Fibroblast of skin of right biceps (primary cell): ENCODE measurements around the gene CXXC5.
A peak's percentile ranks its signal among the peaks of the same experiment; 100 is the strongest.

Experiments
- DNase-seq: peaks from one replicate; pipeline ENCODE4 v3.0.0-alpha.2; 2013

Gene CXXC5

GRCh38 chr5:139638736-139639618, 9.2 kb upstream of the CXXC5 start:
- DNase-seq: no peak

DNA sequence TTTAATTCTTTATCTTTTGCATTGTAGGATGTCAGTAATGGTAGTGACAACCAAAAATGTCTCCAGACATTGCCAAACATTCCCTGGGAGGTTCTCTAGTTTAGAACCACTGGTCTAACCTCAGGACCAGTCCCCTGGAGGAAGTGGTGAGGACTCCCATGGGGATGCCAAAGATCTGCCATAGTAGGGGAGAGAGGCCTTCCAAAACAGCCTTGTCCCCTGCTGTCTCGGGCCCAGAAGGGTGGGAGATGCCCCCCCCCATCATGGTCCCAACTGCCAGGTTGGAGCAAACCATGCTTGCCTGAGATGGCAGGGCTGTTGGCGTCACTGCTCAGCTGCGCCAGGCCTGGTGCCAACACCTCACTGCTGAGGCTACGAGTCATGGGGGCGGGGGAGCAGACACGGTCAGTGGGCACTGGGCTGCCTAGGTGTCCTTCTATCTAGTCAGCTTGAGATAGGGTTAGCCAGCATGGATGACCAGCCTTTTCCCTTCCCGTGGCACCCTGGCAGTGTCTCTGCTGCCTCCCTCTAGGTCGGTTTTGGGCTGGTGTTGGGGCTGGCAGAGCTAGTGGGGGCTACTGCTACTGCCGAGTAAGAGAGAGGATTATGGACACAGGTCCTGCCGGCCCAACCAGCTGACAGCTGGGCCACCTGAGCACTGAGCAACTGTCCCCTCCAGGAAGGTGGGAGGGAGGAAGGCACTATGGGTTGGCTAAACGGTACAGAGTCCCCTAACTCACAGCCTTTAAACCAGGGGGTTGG, 8.3 kb upstream of the CXXC5 start:
- DNase-seq: peak; percentile 37

- no peak for DNase-seq
These were observed 7.6 kb upstream of the CXXC5 start for GRCh38 chr5:139640421-139641115.

DNA sequence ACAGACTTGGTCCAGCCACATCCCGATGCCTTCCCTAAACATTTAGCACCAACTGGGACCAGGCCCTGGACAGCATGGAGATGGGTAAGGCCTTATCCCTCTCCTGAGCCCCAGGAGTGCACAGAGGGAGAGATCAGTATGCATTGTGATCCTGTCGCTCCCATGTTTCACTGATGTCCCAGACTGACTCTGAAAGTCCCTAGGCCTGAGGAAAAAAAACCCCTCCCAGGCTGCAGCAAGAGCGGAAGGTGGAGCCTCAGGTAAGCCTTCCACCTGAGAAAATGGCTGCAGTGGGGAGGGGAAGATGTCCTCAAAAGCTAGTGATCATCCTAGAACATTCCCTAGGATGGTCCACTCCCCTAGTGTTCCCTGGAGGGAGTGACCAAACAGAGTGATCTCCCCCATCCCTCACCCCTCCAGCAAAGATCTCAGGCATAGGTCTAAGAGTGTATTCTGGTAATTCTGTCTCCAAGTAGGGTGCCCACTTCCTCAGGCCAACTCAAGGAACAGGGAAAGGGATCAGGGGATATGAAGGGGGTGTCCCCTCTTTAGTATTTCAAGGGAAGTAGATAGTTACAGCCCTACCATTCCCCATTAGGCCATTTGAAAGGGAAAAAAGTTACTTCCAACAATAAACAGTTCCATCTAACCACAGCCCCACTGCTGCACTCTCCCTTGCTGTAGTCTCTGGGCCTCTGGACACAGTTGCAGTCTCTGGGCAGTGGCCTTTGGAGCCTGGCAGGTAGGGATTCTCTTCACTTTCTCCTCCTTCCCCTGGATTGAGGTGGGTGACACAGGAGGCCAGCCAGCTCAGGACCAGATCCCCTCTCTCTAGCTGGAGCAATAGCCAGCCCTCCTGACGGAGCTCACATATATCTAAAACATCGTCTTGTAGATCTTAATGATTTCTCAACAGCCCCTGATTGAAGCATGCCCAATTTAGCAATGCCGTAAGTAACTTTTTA, 6.8 kb upstream of the CXXC5 start:
- no peak for DNase-seq

GRCh38 chr5:139642213-139642612, 5.9 kb upstream of the CXXC5 start:
- DNase-seq: no peak

DNA sequence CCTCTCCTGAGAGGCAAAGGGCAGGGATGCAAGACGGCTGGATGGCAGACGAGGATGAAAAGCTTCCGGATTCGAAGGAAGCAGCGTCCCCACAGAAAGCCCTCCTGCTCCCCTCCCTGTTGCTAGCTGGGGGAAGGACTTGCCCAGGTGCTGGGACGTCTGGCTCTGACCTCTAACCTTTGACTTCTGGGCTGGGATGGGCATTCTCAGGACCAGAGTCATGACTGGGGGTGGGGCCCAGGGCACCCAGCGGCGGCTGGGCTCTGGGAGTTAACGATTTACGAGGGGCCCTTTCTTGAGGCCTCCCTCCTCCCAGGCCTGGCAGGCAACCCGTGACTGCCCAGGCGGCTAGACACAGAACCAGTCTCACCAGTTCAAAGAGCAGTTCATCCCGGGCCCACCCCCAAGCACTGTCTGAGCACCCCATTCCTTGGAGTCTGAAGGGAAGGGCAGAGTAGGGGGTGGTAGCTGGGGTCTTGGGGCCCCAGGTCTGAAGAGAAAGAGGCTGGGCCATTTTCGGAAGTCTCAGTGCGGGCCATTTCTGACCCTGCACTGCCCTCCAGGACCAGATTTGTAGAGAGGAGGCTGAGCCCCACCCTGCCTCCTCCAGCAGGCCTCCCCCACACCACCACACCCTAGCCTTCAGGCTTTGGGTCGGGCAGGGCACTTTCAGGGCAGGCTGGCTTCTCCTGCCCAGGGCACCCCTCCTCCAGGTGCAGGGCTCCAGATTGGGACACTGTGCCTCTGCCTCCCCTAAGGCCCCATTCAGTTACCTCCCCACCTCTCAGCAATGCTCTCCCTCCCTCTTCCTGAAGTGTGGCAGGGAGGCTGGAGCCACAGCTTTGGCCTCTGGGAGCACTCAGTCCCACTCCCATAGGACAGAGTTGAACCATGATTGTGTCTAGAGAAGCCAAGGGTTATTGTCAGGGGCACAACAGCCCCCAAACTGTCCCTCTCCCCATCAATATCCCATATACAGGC, 5.0 kb upstream of the CXXC5 start:
- DNase-seq: no peak

GRCh38 chr5:139644001-139644456, 4.1 kb upstream of the CXXC5 start:
- no peak for DNase-seq

- DNase-seq: no peak
These were observed 3.3 kb upstream of the CXXC5 start for GRCh38 chr5:139644646-139645429.

GRCh38 chr5:139645430-139645871, 2.7 kb upstream of the CXXC5 start:
- no peak for DNase-seq

GRCh38 chr5:139646111-139646510, 2.0 kb upstream of the CXXC5 start:
- DNase-seq: no peak

GRCh38 chr5:139646912-139647505, 1.1 kb upstream of the CXXC5 start:
- no peak for DNase-seq

DNA sequence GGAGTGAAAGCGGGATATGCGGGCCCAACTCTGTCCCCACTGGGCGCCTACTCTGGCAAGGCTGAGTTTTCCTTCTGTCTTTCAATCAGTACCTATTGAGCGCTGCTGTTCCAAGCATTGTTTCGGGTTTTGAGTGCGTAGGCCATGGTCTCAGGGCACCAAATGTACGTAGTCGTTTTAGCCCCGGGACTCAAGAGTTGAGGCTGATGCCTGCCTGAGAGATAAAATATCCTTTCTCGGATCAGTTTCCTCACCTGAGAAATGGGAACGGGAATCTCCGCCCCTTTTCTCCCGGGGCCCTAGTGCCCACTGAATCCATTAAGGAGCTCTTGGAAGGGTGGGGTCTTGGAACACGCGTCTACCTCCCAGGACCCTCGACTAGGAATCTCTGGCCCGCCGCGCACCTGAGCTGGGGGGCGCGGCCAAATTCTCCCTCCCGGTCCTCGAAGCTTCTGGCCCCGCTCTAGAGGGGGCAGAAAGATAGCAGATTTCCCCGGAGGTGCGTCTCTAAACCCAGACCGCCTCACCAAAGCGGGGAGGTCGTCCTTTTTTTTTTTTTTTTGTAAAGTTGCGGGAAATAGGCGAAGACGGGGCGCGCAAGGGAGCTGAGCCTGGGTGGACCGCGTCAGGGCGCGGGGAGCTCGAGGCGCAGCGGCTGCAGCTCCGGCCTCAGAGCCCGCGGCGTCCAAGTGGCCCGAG, 494 bp upstream of the CXXC5 start:
- no peak for DNase-seq

GRCh38 chr5:139649082-139649991, 1.2 kb downstream of the CXXC5 start:
- DNase-seq: peak; percentile 39

GRCh38 chr5:139650031-139650688, 2.0 kb downstream of the CXXC5 start:
- peak; percentile 36 for DNase-seq

- DNase-seq: no peak
These were observed 2.5 kb downstream of the CXXC5 start for GRCh38 chr5:139650689-139651042.

DNA sequence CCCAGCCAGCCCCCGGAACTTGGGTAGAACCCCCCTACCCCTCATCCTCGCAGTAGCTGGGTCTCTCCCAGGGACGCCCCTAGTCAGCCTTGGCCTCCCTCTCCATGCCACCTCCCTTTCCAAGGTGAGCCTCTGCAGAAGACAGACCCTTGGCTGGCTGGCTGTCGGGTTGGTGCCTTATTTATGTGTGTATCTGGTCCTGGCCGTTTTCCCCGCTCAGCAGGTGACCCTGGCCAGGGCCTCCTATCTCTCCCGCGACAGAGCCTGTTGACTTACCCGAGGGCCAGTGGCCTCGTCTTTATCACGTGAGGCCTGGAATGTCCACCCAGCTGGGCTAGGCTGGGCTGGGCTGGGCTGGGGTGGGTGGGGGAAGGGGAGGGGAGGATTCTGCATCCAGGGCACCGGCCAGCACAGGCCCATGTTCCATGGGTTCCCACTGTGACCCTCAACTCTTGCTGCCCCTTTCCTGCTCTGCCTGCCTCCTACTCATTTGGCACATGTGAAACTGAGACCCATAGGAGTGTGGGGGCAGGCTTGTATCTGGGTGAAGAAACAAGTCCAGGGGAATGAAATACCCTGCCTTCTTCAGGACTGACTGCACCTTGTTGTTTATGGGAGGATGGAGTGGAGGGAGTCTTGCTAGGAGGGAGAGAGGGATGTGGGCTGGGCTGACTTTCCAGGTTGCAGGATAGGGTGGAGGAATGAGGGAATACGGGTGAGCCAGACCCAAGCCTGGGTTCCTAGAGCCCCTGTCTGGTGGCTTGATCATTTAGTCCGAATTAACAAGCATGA, 3.1 kb downstream of the CXXC5 start:
- no peak for DNase-seq
